HL-60/S4 (cell line): ENCODE measurements around the gene KCTD19.

ENCODE experiments used
- in situ Hi-C: fragments of 300-500 bp; cut with MboI; formaldehyde crosslinking; loops from 2 replicates; pipeline ENCODE4 v1.14.3; 2022; ENCODE audit warnings: low sequenced_read_pairs

KCTD19 gene

DNA sequence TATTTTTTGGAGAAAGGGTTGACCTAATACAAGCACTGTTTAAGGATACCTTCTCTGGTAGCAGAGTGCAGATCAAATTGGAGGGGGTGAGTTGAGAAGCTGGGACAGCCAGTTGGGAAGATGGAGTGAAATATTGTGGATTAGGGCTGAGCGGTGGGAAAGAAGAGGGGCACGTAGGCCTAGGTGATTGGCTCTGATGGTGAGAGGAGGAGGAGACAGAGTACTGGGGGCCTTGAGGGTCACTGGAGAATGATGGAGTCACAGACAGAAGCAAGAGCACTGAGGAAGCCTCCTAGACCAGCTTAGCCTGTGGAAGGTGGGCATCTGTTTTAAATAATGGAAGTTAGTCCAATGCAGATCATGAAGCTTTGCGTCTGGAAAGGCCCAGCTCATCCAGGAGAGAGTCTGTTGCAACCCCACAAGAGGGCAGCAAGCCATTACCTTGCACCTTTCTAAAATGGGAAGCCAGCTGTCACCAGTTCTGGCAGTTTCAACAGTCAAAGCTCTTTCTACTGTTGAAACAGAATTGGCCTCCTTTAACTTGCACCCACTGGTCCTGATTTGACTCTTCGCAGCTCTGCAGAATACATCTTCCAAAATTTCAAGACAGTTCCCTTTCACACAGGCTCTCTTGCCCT is 66.0 kb downstream of the KCTD19 start:
- in situ Hi-C loops, result no loop called here

- in situ Hi-C loops, result no loop called here
Measured at GRCh38 chr16:67259705-67260104, 66.8 kb downstream of the KCTD19 start.

DNA sequence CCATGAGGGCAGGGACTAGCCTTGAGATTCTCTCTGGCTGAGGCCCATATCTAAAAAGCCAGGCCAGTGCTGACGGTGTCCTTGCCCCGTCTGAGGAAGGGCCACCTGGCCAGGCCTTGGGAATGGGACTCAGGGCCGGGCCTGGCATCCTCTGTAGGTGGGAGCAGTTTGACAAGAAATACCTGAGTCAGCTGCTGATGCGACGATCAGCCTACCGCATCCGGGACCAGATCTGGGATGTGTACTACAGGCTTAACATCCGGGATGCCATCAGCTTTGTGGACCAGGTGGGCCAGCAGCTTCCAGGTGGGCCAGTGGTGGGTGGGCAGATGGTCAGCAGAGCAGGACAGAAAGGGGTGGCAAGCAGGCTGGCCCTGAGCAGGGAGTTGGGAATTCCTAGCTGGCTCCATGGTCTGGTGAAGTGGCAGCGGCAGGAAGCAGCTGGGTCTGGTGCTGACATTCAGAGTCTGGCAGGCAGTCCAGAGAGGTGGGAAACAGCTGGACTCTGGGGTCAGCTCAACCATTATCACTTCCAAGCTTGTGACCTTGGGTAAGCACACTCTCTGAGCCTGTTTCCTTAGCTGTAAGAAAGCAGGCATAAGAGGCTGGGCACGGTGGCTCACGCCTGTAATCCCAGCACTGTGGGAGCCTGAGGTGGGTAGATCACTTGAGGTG is 68.2 kb downstream of the KCTD19 start:
- in situ Hi-C loops, result no loop called here

GRCh38 chr16:67257486-67258160 is 68.9 kb downstream of the KCTD19 start:
- in situ Hi-C loops, result no loop called here

DNA sequence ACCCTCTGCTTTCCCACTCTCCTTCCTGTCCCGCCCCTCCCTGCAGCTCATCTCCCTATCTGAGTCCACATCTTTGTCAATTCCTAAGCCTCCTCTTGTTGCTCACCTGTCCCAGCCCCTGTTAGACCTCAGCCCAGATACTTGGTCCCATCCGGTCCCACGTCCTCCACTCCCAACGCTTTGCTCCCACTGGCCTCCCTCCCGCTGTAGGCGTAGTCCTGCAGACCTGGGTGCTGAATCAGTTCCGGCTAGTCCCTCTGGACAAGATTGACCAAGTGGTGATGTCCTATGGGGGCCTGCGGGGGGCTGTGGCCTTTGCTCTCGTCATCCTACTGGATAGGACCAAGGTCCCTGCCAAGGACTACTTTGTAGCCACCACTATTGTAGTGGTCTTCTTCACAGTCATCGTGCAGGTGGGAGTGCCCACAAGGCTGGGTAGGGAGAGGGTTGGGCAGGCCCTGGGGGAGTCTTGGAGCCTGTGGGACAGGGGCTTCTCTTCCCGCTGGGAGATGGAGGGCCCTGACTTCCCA is 69.8 kb downstream of the KCTD19 start:
- in situ Hi-C loops, result no loop called here

- in situ Hi-C loops, result no loop called here
Measured at GRCh38 chr16:67255553-67256221, 70.9 kb downstream of the KCTD19 start.

DNA sequence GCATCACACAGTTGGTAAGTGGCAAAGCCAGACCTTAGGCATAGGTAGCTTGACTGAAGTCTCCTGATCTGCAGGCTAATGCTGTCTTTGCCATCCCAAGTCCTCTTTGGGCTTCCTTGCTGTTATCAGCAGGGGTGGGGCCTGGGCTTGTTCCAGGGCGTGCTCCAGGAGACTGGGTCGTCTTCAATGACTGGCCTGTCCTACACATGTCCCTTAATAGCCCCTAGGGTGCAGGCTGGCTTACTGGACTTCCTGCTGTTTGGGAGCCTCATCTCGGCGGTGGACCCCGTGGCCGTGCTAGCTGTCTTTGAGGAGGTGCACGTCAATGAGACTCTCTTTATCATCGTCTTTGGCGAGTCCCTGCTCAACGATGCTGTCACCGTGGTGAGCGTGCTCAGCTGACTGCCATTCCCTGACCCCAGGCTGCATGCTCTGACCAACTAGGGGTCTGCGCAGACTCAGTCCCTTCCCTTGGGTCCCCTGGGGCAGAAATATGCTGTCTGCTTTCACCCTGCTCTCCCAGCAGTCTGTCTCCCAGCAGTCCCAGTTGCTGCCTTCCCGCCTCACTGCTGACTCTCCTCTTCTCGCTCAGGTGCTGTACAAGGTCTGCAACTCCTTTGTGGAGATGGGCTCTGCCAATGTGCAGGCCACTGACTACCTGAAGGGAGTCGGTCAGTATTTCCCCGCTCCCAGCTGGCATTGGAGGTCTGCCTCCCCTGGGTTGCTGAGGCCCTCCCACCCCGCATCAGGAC is 71.6 kb downstream of the KCTD19 start:
- in situ Hi-C loops, result no loop called here

DNA sequence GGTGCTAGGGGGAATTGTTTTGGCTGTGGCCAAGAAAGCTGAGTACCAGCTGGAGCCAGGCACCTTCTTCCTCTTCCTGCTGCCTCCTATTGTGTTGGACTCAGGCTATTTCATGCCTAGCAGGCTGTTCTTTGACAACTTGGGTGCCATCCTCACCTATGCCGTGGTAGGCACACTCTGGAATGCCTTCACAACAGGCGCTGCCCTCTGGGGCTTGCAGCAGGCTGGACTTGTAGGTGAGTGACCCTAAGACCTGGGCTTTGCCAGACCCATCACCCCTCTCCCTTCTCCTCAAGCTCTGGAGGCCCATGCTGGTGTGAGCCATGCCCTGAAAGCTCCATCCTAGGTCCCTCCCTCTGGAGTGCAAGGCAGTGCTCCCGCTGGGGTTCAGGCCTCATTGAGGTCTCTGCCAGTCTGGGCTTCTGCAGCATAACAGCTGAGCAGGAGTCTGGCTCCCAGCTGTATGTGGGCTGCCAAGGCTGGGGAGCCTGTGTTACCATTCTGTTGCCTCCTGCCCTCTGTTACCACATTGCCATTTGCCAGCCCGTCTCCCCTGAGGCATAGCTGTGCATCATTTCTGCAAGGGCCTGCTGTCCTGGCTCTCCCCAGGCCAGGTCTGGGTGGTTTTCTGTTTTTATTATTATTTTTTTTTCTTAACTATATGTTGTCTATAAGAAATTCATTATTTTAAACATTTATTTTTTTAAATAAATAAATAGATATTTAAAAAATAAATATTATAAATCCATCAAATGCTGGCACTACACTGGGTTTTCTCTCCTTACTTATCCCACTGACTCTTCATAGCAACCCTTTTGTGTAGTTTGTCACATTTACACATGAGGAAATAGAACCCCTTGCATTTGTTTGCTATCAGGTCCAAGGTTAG is 73.7 kb downstream of the KCTD19 start:
- in situ Hi-C loops, result no loop called here

DNA sequence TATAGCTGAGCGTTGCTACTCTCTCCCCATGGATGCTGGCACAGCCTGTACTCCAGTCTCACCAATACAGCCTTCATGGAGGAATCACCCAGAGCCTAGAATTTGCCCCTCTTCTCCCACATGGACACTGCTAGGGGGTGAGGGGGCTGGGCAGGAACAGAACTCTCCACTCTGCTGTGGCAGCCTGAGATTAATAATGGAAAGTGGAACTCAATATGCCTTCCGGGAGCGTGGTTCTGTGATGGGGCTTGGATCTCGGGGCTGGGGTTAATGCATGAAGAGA is 76.6 kb downstream of the KCTD19 start:
- in situ Hi-C loops, result no loop called here

DNA sequence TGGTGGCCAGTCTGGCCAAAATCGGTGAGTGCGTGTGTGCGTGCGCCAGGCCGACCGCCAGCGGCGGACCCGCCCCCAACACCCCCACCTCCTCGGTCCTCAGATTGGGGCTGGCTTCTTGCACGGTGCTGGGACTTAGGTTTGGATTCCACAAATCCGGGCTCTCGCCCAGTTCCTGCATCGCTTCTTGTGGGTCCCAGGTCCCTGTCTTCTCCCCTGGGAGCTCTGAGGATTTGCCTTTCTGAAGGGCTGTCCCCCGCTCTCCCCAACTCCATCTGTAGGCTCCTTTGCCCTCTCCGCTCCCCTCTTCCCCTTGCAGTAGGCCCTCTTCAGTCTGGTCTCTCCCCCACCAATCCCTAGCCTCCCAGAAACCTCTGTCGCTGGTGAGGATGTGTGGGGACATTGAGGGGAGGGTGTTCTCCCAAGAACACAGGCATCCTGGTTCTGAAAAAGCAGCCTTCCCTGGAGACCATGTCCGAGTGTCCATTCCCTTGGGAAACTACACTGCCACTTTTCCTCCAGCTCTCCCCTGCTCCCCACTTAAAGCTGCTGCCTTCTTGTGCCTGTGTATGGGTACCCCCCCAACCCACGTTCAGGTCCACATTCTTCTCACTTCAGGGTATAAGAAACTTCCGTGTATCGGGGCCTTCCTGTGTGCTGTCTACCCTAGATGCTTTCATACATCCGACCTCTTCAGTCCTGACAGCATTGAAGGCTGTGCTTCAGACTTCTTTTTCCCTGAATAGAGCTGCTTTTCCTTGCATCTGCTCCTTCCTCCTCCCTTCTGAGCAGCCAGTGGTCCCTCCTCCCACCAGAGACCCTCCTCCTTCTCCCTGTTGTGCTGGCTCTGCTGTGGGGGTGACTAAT is 77.1 kb downstream of the KCTD19 start:
- in situ Hi-C loops, result no loop called here

DNA sequence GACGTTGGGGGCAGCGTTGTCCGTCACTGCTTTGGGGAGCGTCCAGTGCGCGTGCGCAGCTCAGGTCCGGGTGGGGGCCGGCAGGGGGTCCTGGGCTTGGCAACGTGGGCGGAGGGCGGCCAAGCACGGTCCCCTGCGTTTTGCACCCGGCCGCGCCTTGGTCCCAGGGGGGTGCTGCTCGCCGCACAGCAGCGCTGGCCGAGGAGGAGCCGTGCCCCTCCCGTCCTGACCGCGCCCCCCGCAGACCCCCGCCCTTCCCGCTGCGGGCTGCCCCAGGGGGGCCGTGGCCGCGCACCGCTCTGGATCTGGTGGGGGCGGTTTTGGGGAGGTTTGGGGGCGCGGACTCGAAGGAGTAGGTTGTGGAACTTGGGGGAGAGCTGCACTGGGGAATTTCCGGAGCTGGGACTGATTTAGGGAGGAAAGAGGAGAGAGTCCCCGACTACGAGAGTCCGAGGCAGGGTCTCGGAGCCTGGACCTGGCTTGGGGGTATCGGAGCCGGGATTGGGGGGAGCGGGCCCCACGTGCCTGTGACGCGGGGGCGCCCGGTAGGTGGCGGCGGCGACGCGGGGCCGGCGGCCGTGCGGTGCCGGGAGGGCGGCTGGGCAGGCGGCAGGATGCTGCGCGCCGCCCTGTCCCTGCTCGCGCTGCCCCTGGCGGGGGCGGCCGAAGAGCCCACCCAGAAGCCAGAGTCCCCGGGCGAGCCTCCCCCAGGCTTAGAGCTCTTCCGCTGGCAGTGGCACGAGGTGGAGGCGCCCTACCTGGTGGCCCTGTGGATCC is 78.0 kb downstream of the KCTD19 start, which contains the start of gene SLC9A5:
SLC9A5 (plus strand) TSS at position 579 of the 777 bp plus-strand sequence; CDS start at position 615, 36 bp downstream.
- in situ Hi-C loops, result no loop called here

GRCh38 chr16:67248073-67248400 is 78.5 kb downstream of the KCTD19 start:
- in situ Hi-C loops, result no loop called here

- in situ Hi-C loops, result no loop called here
Measured at GRCh38 chr16:67247192-67248072, 79.1 kb downstream of the KCTD19 start, which contains the start of gene FHOD1. Gene FHOD1 (minus strand): TSS chr16:67247481. CDS start chr16:67247410, 71 bp downstream.

- in situ Hi-C loops, result no loop called here
Measured at GRCh38 chr16:67246756-67247191, 79.8 kb downstream of the KCTD19 start.

GRCh38 chr16:67246081-67246755 is 80.3 kb downstream of the KCTD19 start:
- in situ Hi-C loops, result no loop called here

GRCh38 chr16:67245674-67246080 is 80.9 kb downstream of the KCTD19 start:
- in situ Hi-C loops, result no loop called here
